ENCODE results near the gene CLK1. TPM values are rescaled to one million over a fixed set of nuclear protein-coding genes. Genes with fewer than 3 reads are reported as not detected.

Gene CLK1
- total and polyA plus RNA-seq, 2 of the 13 experiments (the other 11 are each of a cell fraction or from before 2014, with no cell fraction given) = 66.6 to 101 TPM

- no peak for TF ChIP-seq ZNF784 (CRISPR knock-in tag; IDR thresholded peaks at IDR 0.05; ENCODE audit: borderline replicate concordance)
- no peak for TF ChIP-seq TRIM22 (IDR thresholded peaks at IDR 0.05)
- peak; percentile 91; the same call in 1 of the 2 replicates for TF ChIP-seq NFATC3 (CRISPR knock-in tag; IDR thresholded peaks at IDR 0.05)
- TF ChIP-seq ZIK1 (CRISPR knock-in tag; IDR thresholded peaks at IDR 0.05; ENCODE audit: borderline replicate concordance, low read depth) = peak; percentile 31; the same call in 1 of the 2 replicates
- 0 out of 2 replicates have a peak, but pooled peaks have one; percentile 29 for TF ChIP-seq ZNF12 (CRISPR knock-in tag; IDR thresholded peaks at IDR 0.05)
- no peak for TF ChIP-seq GMEB2 (CRISPR knock-in tag; IDR thresholded peaks at IDR 0.05; ENCODE audit: low read depth)
- TF ChIP-seq ZNF276 (CRISPR knock-in tag; IDR thresholded peaks at IDR 0.05; ENCODE audit: low read depth) = no peak
- no peak for TF ChIP-seq ZBTB40 (IDR thresholded peaks at IDR 0.05)
- TF ChIP-seq ZBTB40 (CRISPR knock-in tag; IDR thresholded peaks at IDR 0.05) = no peak
- TF ChIP-seq JUND (CRISPR knock-in tag; IDR thresholded peaks at IDR 0.05) = no peak
- TF ChIP-seq ZNF704 (CRISPR knock-in tag; IDR thresholded peaks at IDR 0.05; ENCODE audit: borderline replicate concordance) = no peak
These were observed 52.1 kb downstream of the CLK1 start (continued) for GRCh38 chr2:200812122-200813022.
